SK-N-DZ (cell line): ENCODE measurements around the gene HSD17B4.
"Not testable (repeated sequence)": the region's sequence is repeated elsewhere in the genome, so short reads cannot be mapped to it uniquely, and the experiment has no call there.

Experiments used
- DNase-seq: peaks from one replicate; pipeline ENCODE4 v3.0.0-alpha.2; 2015; ENCODE audit warnings: low spot score

Gene HSD17B4

DNA sequence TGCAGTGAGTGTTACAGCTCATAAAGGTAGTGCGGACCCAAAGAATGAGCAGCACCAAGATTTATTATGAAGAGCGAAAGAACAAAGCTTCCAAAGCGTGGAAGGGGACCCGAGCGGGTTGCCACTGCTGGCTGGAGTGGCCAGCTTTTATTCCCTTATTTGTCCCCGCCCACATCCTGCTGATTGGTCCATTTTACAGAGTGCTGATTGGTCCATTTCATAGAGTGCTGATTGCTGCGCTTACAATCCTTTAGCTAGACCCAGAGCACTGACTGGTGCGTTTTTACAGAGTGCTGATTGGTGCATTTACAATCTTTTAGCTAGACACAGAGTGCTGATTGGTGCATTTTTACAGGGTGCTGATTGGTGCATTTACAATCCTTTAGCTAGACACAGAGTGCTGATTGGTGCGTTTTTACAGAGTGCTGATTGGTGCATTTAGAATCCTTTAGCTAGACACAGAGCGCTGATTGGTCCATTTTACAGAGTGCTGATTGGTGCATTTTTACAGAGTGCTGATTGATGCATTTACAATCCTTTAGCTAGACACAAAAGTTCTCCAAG is 19.5 kb upstream of the HSD17B4 start:
- DNase-seq = not testable (repeated sequence)

DNA sequence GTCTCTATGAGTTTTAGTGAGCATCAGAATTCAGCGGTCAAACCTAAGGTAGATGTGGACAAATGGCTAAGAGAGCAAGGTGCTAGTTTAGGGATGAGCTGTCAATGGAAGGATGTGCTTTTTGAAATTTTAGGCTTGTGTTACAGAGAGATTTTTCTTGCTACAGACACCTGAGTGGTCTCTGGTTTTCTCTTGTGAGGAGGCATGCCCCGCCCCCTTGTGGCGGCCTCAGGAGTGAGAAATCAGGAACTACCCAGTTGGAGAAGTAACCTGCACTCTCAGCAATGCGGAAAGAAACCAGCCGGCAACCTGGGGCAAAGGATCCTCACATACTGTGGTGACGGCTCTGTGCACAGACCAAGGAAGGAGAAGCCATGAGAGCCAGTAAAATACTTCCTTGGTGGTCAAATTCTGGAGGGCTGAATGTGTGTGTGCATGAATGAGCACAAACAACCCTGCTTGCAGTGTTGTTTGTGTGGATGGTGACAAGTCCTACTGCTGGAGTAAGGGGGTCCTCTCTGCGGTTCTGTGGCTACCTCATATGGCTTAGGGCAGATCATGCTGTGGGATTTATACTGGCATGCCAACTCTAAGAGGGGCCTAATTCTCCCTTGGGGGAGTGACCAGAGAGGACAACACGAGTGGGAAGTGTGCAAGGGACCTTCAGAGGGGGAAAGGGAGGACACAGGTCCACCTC is 16.7 kb upstream of the HSD17B4 start:
- peak; percentile 66 for DNase-seq

DNA sequence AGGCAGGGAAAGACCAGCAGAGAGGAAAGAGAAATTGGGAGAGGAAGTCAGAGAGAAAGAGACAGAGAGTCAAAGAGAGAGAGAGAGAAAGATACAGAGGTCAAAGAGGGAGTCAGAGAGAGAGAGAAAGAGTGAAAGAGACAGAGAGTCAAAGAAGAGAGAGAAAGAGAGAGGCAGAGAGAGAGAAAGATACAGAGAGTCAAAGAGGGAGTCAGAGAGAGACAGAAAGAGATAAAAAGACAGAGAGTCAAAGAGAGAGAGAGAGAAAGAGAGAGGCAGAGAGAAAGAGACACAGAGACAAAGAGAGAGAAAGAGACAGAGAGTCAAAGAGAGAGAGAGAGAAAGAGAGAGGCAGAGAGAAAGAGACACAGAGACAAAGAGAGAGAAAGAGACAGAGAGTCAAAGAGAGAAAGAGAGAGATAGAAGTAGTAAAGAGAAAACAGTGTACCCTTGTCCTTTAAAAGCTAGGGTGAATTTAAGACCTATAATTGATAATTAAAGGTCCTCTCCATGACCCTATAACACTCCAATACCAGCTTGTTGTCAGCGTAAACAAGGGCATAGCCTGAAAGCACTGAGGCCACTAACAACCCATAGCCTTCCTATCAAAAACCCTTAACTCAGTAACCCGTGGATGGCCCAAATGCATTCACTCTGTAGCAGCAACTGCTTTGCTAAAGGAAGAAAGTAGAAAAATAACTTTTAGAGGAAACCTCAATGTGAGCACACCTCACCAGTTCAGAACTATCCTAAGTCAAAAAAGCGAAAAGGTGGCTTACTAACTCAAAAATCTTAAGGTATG is 14.3 kb upstream of the HSD17B4 start:
- DNase-seq = not testable (repeated sequence)

DNA sequence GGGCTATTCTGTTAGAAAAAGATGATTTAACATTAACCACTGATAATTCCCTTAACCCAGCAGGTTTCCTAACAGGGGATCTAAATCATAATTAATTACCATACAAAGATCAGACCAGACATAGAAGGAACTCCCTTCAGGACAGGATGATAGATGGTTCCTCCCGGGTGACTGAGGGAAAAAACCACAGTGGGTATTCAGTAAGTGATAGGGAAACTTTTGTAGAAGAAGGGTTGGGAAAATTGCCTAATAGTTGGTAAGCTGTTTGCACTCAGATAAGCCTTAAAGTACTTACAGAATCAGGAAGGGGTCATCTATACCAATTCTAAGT is 13.7 kb upstream of the HSD17B4 start:
- not testable (repeated sequence) for DNase-seq

DNA sequence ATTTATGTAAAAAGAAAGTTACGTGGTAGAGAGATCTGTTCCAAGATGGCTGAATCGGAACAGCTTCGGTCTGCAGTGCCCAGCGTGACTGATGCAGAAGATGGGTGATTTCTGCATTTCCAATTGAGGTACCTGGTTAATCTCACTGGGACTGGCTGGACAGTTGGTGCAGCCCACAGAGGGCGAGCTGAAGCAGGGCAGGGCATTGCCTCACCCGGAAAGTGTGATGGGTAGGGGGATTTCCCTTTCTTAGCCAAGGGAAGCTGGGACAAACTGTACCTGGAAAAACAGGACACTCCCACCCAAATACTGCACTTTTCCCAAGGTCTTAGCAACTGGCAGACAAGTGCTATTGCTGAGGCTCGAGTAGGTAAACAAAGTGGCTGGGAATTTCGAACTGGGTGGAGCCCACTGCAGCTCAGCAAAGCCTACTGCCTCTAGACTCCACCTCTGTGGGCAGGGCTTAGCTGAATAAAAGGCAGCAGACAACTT is 13.1 kb upstream of the HSD17B4 start:
- peak; percentile 54 for DNase-seq

DNA sequence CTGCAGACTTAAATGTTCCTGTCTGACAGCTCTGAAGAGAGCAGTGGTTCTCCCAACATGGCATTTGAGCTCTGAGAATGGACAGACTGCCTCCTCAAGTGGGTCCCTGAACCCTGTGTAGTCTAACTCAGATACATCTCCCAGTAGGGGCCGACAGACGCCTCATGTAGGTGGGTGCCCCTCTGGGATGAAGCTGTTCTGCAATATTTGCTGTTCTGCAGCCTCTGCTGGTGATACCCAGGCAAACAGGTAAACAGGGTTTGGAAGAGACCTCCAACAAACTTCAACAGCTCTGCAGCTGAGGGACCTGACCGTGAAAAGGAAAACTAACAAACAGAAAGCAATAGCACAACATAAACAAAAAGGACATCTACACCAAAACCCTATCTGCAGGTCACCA is 12.7 kb upstream of the HSD17B4 start:
- not testable (repeated sequence) for DNase-seq

DNA sequence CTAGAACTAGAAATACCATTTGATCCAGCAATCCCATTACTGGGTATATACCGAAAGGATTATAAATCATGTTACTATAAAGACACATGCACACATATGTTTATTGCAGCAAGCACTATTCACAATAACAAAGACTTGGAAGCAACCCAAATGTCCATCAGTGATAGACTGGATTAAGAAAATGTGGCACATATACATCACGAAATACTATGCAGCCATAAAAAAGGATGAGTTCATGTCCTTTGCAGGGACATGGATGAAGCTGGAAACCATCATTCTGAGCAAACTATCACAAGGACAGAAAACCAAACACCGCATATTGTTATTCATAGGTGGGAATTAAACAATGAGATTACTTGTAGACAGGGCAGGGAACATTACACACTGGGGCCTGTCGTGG is 7.7 kb upstream of the HSD17B4 start:
- not testable (repeated sequence) for DNase-seq

DNA sequence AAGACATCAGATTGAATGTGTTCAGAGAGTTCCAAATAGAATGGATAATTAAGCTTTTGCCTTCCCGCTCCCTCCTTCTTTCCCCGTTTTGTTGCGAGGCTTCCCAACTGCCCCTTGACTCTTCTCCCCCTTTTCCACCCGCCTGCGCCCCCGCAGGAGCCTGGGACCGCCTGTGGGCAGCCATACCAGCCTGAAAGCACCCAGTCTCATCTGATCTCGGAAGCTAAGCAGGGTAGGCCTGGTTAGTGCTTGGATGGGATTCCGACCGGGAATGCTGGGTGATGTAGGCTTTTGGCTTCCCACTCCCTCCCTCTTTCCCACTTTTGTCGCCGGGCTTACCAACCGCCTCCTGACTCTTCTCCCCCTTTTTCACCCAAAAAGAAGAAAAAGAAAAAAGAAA is 6.8 kb upstream of the HSD17B4 start:
- no peak for DNase-seq

DNA sequence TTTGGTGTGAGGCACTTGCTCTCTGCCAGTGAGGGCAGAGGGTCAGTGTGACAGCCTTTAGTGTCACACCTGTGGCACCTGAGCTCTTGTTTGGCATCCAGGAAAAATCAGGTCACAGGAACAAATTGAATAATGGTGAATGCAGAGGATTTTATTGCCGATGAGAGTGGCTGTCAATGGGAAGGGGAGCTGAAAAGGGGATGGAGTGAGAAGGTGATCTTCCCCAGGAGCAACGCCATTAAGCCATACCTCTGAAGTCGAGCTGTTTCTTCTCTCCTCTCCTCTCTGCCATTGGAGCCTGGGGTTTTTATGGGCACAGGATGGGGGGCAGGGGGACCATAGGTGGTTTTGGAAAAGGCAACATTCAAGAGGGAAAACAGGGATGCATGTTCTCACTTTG is 2.4 kb upstream of the HSD17B4 start:
- no peak for DNase-seq

DNA sequence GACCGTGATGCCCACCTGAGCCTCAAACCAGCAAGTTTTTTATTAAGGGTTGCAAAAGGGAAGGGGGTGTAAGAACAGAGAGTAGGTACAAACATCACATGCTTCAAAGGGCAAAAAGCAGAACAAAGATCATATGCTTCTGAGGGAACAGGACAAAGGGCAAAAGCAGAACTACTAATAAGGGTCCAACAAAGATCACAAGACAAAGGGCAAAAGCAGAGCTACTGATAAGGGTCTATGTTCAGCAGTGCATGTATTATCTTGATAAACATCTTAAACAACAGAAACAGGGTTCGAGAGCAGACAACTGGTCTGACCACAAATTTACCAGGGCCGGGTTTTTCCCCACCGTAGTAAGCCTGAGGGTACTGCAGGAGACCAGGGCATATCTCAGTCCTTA is 1.7 kb upstream of the HSD17B4 start:
- DNase-seq = not testable (repeated sequence)

DNA sequence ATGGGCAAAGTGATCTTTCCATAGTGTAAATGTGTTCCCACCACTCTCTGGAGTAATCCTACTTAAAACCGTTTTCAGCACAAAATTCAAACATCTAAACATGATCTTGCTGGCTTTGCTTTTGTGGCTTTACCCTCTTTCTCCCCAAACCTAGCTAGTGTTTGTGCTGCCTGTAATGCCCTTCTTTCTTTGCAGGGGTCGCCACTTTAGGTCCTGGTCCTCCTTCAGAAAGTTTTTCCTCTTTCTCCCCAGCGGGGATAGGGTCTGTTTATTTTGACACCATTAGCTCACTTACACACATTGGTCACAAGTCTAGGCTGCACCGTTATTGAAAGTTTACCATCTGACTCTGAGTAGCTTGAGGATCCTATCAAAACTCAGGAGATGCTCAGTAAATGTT is 736 bp upstream of the HSD17B4 start:
- peak; percentile 10 for DNase-seq

DNA sequence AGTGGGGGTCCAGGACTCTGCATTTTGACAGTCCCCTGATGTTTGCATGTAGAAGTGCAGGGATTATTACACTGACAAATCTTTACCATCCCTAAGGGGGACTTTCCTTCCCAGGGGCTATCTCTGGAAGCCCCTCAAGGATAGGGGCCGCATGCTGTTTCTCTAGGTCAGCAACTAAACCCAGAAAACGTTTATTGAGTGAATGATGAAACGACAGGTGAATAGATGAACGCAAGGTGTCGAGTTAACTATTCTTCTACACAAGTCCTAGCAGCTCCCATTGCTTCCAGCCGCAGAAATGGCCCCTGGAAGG is 281 bp upstream of the HSD17B4 start:
- DNase-seq = no peak

DNA sequence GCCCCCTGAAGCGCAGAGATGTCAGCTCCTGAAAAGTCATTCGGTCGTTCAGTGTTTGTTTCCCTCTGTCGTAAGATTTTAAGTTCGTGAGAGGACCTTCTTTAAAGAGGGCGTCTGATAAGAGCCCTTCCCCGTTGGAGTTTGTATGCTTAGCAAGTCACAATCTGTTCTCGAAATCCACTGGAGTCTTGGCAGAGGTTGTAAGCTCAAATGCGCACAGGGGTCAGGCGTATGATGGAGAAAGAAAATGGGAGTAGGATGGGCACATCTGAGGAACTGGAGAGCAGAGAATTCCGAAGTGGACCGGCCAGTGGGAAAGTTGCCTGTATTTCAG is 710 bp downstream of the HSD17B4 start:
- no peak for DNase-seq

DNA sequence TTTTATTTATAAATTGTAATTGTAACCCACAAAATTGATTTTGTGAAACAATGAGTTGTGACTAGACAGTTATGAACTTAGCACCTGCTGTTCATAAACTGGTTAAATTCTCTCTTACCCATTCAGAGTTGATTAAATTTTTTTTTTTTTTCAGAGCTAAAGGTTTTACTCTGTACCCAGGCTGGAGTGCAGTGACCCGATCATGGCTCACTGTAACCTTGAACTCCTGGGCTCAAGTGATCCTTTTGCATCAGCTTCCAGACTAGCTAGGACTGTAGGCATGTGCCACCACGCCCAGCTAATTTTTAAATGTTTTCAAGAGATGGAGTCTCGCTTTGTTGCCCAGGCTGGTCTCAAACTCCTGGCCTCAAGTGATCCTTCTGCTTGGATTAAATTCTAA is 1.9 kb downstream of the HSD17B4 start:
- DNase-seq = no peak

DNA sequence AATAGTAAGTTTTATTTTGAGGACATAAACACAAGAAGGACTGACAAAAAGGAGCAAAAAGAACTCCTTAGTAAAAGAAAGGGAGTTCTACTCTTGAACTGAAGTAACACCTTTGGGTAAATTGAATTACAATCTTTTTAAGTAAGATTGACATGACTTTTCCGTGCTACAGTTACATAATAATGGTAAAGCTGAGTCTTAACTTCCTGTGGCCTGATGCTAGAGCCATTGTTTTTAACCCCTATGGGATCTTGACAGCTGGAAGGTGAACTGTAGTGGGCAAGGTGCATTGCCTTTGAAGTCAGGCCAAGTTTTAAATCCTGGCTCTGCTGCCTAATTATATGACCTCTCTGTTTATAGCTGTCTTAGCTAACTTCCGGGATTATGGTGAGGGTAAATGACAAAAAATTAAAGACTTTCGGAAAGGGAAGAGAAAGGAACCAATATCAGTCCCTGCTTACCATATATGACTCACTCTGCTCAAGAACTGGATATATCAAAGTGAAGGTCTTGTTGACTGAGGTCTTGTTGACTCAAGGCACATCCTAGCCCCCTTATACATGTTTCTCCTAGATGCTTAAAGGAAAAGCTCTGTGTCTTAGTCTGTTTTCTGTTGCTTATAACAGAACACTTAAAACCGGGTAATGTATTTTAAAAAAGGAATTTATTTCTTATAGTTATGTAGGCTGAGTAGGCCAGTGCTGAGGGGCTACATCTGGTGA is 6.8 kb downstream of the HSD17B4 start:
- no peak for DNase-seq

DNA sequence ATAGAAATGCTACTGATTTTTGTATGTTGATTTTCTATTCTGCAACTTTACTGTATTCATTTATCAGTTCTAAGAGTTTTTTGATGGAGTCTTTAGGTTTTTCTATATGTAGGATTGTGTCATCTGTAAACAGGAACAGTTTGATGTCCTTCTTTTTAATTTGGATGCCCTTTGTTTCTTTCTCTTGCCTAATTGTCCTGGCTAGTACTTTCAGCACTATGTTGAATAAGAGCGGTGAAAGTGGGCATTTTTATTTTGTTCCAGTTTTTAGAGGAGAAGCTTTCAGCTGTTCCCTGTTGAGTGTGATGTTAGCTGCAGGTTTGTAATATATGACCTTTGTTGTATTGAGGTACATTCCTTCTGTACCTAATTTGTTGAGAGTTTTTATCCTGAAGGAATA is 13.3 kb downstream of the HSD17B4 start:
- DNase-seq = no peak

DNA sequence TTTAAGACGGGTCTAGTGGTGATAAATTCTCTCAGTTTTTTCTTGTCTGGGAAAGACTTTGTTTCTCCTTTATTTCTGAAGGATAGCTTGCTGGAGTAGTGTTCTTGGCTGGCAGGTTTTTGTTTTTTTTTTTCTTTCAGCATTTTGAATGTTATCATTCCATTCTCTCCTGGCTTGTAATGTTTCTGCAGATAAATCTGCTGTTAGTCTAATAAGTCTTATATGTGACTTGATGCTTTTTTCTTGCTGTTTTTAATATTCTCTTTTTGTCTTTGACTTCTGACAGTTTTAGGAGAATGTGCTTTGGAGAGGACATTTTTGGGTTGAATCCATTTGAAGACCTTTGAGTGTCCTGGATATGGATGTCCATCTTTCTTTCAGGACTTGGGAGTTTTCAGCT is 16.0 kb downstream of the HSD17B4 start:
- no peak for DNase-seq

DNA sequence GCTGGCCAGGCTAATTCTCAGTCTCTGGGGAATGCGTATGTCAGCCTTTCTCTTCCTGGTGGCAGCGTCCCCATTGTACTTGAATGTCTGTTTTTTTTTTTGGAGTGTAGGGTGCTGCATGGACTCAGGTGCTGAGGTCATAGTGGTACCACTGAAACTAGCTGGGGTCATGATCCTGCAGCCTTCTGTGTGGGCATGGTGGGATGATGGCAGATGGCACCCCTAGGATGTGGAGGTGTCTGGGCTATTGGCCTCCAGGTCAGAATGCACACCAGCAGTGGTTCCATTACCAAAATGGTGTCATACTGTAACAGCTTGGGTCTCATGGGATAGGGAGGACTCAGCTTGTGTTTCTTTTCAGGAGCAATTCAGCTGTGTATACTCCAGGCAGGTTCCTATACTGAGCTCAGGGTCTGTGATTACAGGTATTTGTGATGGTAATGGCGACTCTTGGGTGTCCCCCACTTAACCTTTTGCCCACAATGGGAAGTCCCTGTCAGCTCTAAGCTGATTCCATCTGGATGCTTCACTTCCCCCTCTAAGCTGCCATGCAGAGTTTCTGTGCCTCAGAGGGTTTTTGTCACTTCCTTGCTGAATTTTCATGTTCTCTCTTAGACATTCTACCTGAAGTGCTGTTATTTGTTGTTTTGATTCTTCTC is 17.9 kb downstream of the HSD17B4 start:
- DNase-seq = no peak

DNA sequence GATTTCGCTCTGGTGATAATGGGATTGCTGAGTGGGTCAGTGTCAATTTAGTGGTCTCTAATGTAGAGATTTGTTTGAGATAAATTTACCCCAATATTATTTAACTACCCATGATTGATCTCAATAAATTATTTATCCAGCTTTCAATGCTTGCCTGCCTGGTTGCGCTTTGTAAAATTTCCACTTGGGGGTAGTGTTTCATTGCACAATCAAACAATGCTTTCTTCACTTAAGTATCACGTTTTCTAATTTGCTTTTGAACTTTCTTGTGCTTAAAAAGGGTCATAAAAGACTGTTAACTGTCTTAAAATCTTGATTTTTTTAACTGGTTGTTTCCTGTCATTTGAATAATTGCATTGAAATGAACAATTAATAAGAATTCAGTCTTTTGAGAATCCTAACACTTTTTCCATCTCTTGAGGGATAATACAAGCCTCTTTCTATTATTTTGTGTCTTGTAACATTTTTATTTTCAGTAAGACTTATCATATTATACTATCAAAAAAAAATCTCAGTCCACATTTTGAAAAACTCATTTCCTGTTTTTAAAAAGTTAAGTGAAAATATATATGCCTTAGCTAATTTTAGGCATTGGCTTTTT is 18.7 kb downstream of the HSD17B4 start:
- peak; percentile 38 for DNase-seq

DNA sequence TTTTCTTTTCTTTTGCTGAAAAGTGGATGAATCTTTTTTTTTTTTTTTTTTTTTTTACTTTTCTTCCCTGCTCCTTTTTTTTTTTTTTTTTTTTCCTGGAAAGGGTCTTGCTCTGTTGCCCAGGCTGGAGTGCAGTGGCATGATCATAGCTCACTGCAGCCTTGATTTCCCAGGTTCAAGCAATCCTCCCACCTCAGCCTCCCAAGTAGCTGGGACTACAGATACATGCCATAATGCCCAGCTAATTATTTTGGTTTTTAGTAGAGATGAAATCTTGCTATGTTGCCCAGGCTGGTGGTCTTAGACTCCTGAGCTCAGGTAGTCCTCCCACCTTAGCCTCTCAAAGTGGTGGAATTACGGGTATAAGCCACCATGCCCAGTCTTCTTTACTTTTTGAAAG is 20.9 kb downstream of the HSD17B4 start:
- DNase-seq = no peak

DNA sequence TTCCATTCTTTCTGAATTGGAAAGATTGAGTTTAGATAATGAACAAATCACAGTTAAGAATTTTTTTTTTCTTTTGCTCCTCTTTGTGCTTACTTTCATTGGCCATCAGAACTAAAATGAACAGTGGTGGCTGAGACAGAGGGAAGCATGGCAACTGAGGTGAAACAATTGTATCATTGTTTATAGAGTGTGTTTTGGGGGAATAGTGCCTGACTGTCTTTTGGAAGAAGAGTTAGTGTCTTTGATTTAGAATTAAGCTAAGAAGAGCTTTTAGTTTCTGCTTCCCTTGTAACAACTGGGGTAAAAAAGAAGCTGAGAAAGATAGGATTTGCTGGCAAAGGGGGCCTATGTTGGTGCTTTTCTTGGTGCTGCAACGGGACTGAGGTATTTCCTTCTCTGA is 24.0 kb downstream of the HSD17B4 start:
- DNase-seq = no peak

DNA sequence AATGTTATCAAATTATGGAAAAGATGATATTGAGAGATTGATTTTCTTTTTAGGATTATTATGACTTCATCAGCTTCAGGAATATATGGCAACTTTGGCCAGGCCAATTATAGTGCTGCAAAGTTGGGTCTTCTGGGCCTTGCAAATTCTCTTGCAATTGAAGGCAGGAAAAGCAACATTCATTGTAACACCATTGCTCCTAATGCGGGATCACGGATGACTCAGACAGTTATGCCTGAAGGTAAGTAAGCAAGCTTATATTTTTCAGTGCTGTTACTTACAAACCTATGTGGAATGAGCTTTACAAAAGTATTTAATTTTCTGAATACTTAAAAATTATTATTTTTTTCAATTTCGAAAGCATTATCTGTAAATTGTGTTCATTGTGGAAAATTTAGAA is 26.5 kb downstream of the HSD17B4 start:
- no peak for DNase-seq
